Measurements from ENCODE around the gene SV2C. TPM values are rescaled to one million over a fixed set of nuclear protein-coding genes. Genes with fewer than 3 reads are reported as not detected.

SV2C gene
- total and polyA plus RNA-seq, 2 of the 13 experiments (the other 11 are each of a cell fraction or from before 2014, with no cell fraction given) = not detected

DNA sequence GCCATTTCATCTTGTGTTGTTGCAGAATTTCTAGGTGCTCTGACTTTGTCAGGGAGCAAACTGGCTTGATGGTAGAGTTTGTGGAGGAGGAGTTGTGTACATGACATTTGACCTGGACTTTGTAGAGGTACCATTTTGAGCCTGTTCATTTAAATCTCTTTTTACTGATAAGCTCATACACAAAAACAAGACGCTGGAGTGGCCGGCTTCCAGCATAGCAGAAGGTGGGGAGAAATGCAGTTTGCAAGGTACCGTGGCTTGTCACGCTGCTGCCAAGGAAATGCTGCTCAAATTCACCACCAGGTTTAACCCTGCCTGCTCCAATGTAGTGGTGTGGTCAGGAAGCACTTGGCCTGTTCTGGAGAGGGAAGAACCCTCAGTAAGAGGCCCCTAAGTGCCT lies 301.0 kb downstream of the SV2C start (continued):
- TF ChIP-seq ZNF703 (CRISPR knock-in tag; IDR thresholded peaks at IDR 0.05; ENCODE audit: borderline replicate concordance) (no peak), HNF4G (IDR thresholded peaks at IDR 0.05; ENCODE audit: borderline replicate concordance, low read depth, low read length) (0 out of 2 replicates have a peak, but pooled peaks have one; percentile 24), HNF4G (CRISPR knock-in tag; IDR thresholded peaks at IDR 0.05; ENCODE audit: borderline replicate concordance, low read depth) (no peak), NR2F2 (IDR thresholded peaks at IDR 0.05; ENCODE audit: borderline replicate concordance, low read depth) (peak; percentile 59; the same call in 1 of the 2 replicates), EP300 (IDR thresholded peaks at IDR 0.05; ENCODE audit: low read depth in 2 of 2, low read length in 2 of 2) (peak in 1 of 2 experiments; percentile 33; a peak in 1 of 4 replicates), EP300 (CRISPR knock-in tag; IDR thresholded peaks at IDR 0.05; ENCODE audit: borderline replicate concordance) (no peak), SRF (IDR thresholded peaks at IDR 0.05; ENCODE audit: low read depth, low read length) (no peak), PITX1 (CRISPR knock-in tag; IDR thresholded peaks at IDR 0.05) (peak; percentile 33; the same call in 1 of the 2 replicates)
- TF ChIP-seq, protein P1, sequence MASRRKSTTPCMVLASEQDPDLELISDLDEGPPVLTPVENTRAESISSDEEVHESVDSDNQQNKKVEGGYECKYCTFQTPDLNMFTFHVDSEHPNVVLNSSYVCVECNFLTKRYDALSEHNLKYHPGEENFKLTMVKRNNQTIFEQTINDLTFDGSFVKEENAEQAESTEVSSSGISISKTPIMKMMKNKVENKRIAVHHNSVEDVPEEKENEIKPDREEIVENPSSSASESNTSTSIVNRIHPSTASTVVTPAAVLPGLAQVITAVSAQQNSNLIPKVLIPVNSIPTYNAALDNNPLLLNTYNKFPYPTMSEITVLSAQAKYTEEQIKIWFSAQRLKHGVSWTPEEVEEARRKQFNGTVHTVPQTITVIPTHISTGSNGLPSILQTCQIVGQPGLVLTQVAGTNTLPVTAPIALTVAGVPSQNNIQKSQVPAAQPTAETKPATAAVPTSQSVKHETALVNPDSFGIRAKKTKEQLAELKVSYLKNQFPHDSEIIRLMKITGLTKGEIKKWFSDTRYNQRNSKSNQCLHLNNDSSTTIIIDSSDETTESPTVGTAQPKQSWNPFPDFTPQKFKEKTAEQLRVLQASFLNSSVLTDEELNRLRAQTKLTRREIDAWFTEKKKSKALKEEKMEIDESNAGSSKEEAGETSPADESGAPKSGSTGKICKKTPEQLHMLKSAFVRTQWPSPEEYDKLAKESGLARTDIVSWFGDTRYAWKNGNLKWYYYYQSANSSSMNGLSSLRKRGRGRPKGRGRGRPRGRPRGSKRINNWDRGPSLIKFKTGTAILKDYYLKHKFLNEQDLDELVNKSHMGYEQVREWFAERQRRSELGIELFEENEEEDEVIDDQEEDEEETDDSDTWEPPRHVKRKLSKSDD (CRISPR knock-in tag; IDR thresholded peaks at IDR 0.05; ENCODE audit: low read depth) = no peak

DNA sequence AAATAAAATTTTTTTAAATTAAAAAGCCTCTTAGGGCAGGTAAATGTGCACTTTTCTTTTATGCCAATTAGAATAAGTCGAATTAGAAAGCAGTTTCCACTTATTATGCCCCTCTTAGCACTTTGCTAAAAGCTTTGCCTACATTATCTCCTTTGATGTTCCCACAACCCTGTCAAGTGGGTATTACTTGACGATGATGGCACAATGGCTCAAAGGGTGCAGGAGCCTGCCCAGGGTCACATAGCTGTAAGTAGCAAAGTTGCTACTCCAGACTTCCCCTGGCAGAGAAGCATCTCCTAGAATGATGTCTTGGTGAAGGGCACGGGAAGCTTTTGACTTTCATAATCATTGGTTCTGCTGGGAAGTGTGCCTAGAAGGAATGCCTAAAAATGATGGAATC lies 301.5 kb downstream of the SV2C start:
- FAIRE-seq = no peak
- ATAC-seq = no peak
- H3K79me2 ChIP-seq (ENCODE audit: insufficient read depth, low read length) = no peaks in the 10 kb centered on the region
- H4K20me1 ChIP-seq (ENCODE audit: insufficient read depth, low read length) = no peaks in the 10 kb centered on the region
- H3K27ac ChIP-seq (ENCODE audit: extremely low read length, insufficient read depth, low read length) = no peak overlapping the region
- H2AFZ ChIP-seq (ENCODE audit: low read length) = no peak overlapping the region
- in situ Hi-C loops (cut with HindIII; ENCODE audit: extremely low pct_ligation_motif_present, low pct_unique_long_range_greater_than_20kb) (no loop called here), intact Hi-C loops (cut with micrococcal nuclease; ENCODE audit: unreplicated experiment) (loop anchor here (5.0 kb wide), 1 partner anchor 52 kb away; no protein-coding TSS in a partner anchor)
- BruUV-seq (replicated peaks) = no TSS peak
- peaks cover 87% of the 10 kb centered on the region for H3K4me1 ChIP-seq (ENCODE audit: insufficient read depth, low read length)
- H3K9me3 ChIP-seq (ENCODE audit: low read length) = no peaks in the 10 kb centered on the region
- no peaks in the 10 kb centered on the region; a peak in 1 of 5 replicates for H3K36me3 ChIP-seq (replicated peaks in 1 of 2; ENCODE audit: control insufficient read depth in 1 of 2, insufficient read depth in 2 of 2, low read length in 2 of 2)
- H3K27me3 ChIP-seq (ENCODE audit: control insufficient read depth in 1 of 2, insufficient read depth in 2 of 2, low read length in 2 of 2) = no peaks in the 10 kb centered on the region
- peak overlapping the region; percentile 21; the same call in 1 of the 2 replicates for H3K4me2 ChIP-seq (ENCODE audit: low read depth, low read length)
- CTCF ChIA-PET (ENCODE audit: low intra/inter-chr PET ratio, low total read pairs) = no interaction called here
- WGBS (ENCODE audit: low lambda C conversion rate) = 45% methylated on average over 3 of the region's 3 CpGs
- no peak overlapping the region for H3K4me3 ChIP-seq (replicated peaks in 1 of 3; ENCODE audit: insufficient read depth in 1 of 3, low read depth in 2 of 3, low read length in 3 of 3)
- no peak overlapping the region for H3K9ac ChIP-seq (ENCODE audit: insufficient read depth, low read depth, low read length)
- no peak for DNase-seq (ENCODE audit: low spot score)
- POLR2A ChIA-PET = interaction anchor here (1.2 kb wide), 1 partner anchor 10 kb away, joined by 3 read pairs; no protein-coding TSS in a partner anchor
- TF ChIP-seq RAD21 (CRISPR knock-in tag; IDR thresholded peaks at IDR 0.05) (no peak), ATRX (CRISPR knock-in tag; IDR thresholded peaks at IDR 0.05; ENCODE audit: borderline replicate concordance) (no peak), TOE1 (CRISPR knock-in tag; IDR thresholded peaks at IDR 0.05) (no peak), ZNF615 (CRISPR knock-in tag; IDR thresholded peaks at IDR 0.05; ENCODE audit: borderline replicate concordance) (no peak), ZNF660 (CRISPR knock-in tag; IDR thresholded peaks at IDR 0.05; ENCODE audit: borderline replicate concordance, low read depth) (no peak)
- TF ChIP-seq, protein P2, sequence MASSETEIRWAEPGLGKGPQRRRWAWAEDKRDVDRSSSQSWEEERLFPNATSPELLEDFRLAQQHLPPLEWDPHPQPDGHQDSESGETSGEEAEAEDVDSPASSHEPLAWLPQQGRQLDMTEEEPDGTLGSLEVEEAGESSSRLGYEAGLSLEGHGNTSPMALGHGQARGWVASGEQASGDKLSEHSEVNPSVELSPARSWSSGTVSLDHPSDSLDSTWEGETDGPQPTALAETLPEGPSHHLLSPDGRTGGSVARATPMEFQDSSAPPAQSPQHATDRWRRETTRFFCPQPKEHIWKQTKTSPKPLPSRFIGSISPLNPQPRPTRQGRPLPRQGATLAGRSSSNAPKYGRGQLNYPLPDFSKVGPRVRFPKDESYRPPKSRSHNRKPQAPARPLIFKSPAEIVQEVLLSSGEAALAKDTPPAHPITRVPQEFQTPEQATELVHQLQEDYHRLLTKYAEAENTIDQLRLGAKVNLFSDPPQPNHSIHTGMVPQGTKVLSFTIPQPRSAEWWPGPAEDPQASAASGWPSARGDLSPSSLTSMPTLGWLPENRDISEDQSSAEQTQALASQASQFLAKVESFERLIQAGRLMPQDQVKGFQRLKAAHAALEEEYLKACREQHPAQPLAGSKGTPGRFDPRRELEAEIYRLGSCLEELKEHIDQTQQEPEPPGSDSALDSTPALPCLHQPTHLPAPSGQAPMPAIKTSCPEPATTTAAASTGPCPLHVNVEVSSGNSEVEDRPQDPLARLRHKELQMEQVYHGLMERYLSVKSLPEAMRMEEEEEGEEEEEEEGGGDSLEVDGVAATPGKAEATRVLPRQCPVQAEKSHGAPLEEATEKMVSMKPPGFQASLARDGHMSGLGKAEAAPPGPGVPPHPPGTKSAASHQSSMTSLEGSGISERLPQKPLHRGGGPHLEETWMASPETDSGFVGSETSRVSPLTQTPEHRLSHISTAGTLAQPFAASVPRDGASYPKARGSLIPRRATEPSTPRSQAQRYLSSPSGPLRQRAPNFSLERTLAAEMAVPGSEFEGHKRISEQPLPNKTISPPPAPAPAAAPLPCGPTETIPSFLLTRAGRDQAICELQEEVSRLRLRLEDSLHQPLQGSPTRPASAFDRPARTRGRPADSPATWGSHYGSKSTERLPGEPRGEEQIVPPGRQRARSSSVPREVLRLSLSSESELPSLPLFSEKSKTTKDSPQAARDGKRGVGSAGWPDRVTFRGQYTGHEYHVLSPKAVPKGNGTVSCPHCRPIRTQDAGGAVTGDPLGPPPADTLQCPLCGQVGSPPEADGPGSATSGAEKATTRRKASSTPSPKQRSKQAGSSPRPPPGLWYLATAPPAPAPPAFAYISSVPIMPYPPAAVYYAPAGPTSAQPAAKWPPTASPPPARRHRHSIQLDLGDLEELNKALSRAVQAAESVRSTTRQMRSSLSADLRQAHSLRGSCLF (CRISPR knock-in tag; IDR thresholded peaks at IDR 0.05; ENCODE audit: borderline replicate concordance) = no peak
